Testis (tissue), 3 donors: ENCODE measurements around the gene TYRP1. TPM values are rescaled to one million over a fixed set of nuclear protein-coding genes. Genes with fewer than 3 reads are reported as not detected.

Source experiments
- DNase-seq: peaks from one replicate; pipeline ENCODE4 v3.0.0-alpha.2; 2019
- H3K27ac ChIP-seq, 2 donors: fragments of 200-600 bp; sonication (generic); one replicate each; pipeline ENCODE4 v1.5.1; 2019
- H3K27me3 ChIP-seq: fragments of 200-600 bp; sonication (generic); one replicate; pipeline ENCODE4 v1.5.1; 2019
- H3K36me3 ChIP-seq: fragments of 200-600 bp; sonication (generic); one replicate; pipeline ENCODE4 v1.5.1; 2017; ENCODE audit warnings: low read depth; ENCODE audit errors: missing control alignments
- H3K4me1 ChIP-seq: fragments of 200-600 bp; sonication (generic); one replicate; pipeline ENCODE4 v1.5.1; 2019
- H3K4me3 ChIP-seq, 2 donors: fragments of 200-600 bp; sonication (generic); one replicate each; pipeline ENCODE4 v1.5.1; 2017 to 2019
- H3K9me3 ChIP-seq: fragments of 200-600 bp; sonication (generic); one replicate; pipeline ENCODE4 v1.5.1; 2017
- POLR2A ChIP-seq: fragments of 450-650 bp; IDR thresholded peaks from one replicate; pipeline ENCODE4 v1.6.1; 2017; ENCODE audit warnings: antibody characterized with exemption, mild to moderate bottlenecking, moderate library complexity
- WGBS, 2 donors: methylation state at CpG; one replicate each; pipeline ENCODE4 v1.1.5; 2018; 5-methylcytosine and 5-hydroxymethylcytosine counted together
- intact Hi-C: fragments of 100-400 bp; cut with DNase I; formaldehyde crosslinking; loops from one replicate; pipeline ENCODE4 v1.15.1; 2023; ENCODE audit warnings: low total_unique reads
- polyA plus RNA-seq: library from polyadenylated mRNA; stranded (reverse); fragments of 350-450 nt; fragmentation: Illumina TruSeq; extraction: RNeasy Lipid Tissue Mini Kit (QIAGEN cat#74804); gene quantifications from one replicate; pipeline ENCODE4 v1.2.3, GENCODE V29; 2014; ENCODE audit warnings: low read depth, low replicate concordance; ENCODE audit not compliant: insufficient read depth
- total RNA-seq, 2 donors: library from RNA; depleted of rRNA; stranded (reverse); fragments of >200 nt; gene quantifications; one replicate each; pipeline ENCODE4 v1.2.3, GENCODE V29; 2016
- TF ChIP-seq, protein P1 (sequence below), 3 experiments: fragments of 450-650 bp in 2 of 3; fragments of 200-600 bp in 1 of 3; sonication (generic) in 1 of 3; IDR thresholded peaks; one replicate each; pipeline ENCODE4 v1.5.1; 2016 to 2019; ENCODE audit warnings: antibody characterized with exemption in 3 of 3, mild to moderate bottlenecking in 2 of 3, moderate library complexity in 1 of 3

TYRP1 gene
- total and polyA plus RNA-seq, 3 donors from 2014 or later, result 0.68 to 2.0 (median 1.1) TPM

DNA sequence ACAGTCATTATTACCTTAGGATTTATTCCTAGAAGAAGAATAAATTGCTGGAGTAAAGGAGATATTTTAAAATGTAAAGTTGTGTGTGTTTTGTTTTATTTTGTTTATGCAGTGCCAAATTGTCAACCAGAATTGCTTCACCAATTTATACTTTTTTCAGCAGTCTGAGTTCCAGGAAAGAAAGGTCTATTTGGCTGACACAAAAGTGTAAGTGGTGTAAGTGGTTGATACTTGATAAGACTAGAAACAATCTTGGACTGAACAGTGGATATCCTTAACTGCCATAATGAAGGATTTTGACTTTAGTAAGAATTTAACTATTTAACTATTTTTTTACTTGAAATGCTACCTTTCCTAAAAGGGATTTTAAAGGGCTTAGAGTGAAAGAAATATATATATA is 37.7 kb downstream of the TYRP1 start:
- Histone ChIP-seq H3K27ac (no peak overlapping the region), H3K27me3 (no peaks in the 10 kb centered on the region), H3K4me1 (no peaks in the 10 kb centered on the region), H3K9me3 (no peaks in the 10 kb centered on the region), H3K4me3 (no peak overlapping the region), H3K36me3 (no peaks in the 10 kb centered on the region)
- intact Hi-C loops, result no loop called here
- DNase-seq, result no peak
- TF ChIP-seq POLR2A, result no peak
- TF ChIP-seq, protein P1, sequence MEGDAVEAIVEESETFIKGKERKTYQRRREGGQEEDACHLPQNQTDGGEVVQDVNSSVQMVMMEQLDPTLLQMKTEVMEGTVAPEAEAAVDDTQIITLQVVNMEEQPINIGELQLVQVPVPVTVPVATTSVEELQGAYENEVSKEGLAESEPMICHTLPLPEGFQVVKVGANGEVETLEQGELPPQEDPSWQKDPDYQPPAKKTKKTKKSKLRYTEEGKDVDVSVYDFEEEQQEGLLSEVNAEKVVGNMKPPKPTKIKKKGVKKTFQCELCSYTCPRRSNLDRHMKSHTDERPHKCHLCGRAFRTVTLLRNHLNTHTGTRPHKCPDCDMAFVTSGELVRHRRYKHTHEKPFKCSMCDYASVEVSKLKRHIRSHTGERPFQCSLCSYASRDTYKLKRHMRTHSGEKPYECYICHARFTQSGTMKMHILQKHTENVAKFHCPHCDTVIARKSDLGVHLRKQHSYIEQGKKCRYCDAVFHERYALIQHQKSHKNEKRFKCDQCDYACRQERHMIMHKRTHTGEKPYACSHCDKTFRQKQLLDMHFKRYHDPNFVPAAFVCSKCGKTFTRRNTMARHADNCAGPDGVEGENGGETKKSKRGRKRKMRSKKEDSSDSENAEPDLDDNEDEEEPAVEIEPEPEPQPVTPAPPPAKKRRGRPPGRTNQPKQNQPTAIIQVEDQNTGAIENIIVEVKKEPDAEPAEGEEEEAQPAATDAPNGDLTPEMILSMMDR (IDR thresholded peaks at IDR 0.05), result no peak

DNA sequence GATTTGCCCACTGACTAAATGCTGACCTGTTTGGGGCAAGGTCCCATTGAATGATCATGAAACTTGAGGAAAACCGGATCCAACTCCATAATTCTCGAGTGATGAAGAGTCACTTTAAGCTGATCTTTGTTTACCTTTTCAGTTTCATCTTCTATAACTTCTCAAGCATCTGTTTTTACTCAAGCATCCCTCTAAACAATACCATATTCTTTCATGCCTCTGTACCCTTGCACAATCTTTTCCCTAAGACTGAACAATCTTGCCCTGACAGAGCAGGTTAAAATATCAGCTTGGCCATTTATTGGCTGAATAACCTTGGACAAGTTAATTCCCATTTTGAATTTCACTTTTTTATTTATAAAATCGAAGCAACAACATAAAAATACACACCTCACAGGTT is 39.8 kb downstream of the TYRP1 start:
- intact Hi-C loops, result no loop called here
- TF ChIP-seq, protein P1 (IDR thresholded peaks at IDR 0.05), result no peak
- no peak for TF ChIP-seq POLR2A
- no peaks in the 10 kb centered on the region for H3K9me3 ChIP-seq
- WGBS, 2 donors, result 79 to 91% methylated on average over 3 of the region's 3 CpGs
- no peak overlapping the region for H3K4me3 ChIP-seq
- no peaks in the 10 kb centered on the region for H3K36me3 ChIP-seq
- no peak for DNase-seq
- H3K27me3 ChIP-seq, result no peaks in the 10 kb centered on the region
- no peak overlapping the region for H3K27ac ChIP-seq
- no peaks in the 10 kb centered on the region for H3K4me1 ChIP-seq

DNA sequence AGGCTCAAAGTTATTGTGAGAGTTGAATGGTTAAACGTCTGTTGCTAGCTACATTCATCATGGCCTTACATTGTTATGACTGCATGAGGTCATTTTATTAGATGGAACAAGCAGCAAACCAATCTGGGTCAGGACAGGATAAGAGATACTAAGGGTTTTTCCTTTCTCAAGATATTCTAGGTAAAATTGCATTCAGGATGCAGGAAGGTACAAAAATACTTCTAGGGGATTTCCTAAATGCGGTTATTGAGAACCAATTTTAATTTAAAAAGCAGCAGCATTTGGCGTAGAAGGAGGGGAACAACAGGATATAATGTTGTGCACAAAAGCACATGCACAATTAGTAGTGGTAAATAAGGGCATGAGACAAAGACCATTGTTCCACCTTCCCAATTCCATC is 42.5 kb downstream of the TYRP1 start:
- TF ChIP-seq, protein P1 (IDR thresholded peaks at IDR 0.05), result no peak
- no peak for TF ChIP-seq POLR2A
- 68 to 75% methylated on average over 3 of the region's 3 CpGs for WGBS, 2 donors
- intact Hi-C loops, result no loop called here

DNA sequence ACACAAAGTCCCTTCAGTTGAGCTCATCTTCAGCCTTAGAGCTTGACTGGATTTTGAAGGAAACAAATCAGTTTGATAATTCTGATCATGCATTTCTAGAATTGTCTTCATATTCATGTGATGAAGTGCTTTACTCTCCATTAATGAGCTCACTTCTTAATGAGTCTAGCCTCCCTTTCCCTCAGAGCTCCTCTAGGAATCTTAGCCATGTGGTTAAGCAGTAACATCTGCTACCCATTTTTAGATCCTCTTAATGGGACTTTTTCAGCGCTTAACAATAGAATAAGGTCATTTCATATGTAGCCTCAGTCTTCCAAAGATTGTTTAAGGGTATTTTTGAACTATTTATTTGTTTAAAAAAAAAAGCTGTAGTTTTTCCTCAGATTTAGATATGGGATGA is 44.7 kb downstream of the TYRP1 start:
- intact Hi-C loops, result no loop called here
- WGBS, 2 donors, result 0% methylated on average over 1 of the region's 1 CpG
- Histone ChIP-seq H3K27me3 (no peaks in the 10 kb centered on the region), H3K9me3 (no peaks in the 10 kb centered on the region), H3K36me3 (no peaks in the 10 kb centered on the region), H3K27ac (no peak overlapping the region), H3K4me3 (no peak overlapping the region), H3K4me1 (no peaks in the 10 kb centered on the region)
- TF ChIP-seq, protein P1 (IDR thresholded peaks at IDR 0.05), result no peak
- no peak for TF ChIP-seq POLR2A
- no peak for DNase-seq

More for the DNA sequence above, 42.5 kb downstream of the TYRP1 start:
- no peaks in the 10 kb centered on the region for H3K36me3 ChIP-seq
- DNase-seq, result no peak
- H3K9me3 ChIP-seq, result no peaks in the 10 kb centered on the region
- H3K4me1 ChIP-seq, result no peaks in the 10 kb centered on the region
- H3K27ac ChIP-seq, result no peak overlapping the region
- H3K27me3 ChIP-seq, result no peaks in the 10 kb centered on the region
- H3K4me3 ChIP-seq, result no peak overlapping the region

DNA sequence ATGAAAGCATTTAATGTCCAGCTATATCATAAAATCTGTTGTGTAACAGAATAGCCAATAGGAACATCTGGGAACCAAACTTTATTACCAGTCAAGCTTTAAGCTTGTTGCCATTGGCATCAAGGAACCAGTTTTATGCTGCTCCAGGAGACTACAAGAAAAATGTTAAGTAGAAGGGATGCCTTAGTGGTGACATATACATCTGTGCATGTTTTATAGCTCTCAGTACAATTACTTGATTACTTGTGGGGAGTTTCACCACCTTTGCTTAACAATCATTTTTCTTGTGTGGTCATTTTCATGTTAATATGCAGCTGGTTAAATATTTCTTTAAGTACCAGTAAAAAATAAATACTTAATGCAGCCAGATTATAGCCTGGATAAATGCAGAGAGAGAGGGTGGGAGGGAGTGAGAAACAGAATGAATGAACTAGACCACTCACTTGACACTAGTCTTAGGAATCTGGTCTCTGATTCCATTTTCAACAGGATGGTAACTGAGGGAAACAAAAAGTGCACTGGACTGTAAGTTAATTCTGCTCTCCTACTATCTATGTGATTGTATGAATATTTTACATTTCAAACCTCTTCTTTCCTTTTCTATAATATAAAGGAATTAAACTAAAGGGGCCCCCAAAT is 45.9 kb downstream of the TYRP1 start:
- TF ChIP-seq, protein P1 (IDR thresholded peaks at IDR 0.05), result no peak
- TF ChIP-seq POLR2A, result no peak
- intact Hi-C loops, result no loop called here
- H3K4me1 ChIP-seq, result no peaks in the 10 kb centered on the region
- no peaks in the 10 kb centered on the region for H3K9me3 ChIP-seq
- H3K27ac ChIP-seq, result no peak overlapping the region
- no peaks in the 10 kb centered on the region for H3K36me3 ChIP-seq
- H3K4me3 ChIP-seq, result no peak overlapping the region
- no peaks in the 10 kb centered on the region for H3K27me3 ChIP-seq
- no peak for DNase-seq
